ENCODE data around the gene METTL27. TPM values are rescaled to one million over a fixed set of nuclear protein-coding genes. Genes with fewer than 3 reads are reported as not detected.

Gene METTL27
- total RNA-seq, 3 donors from 2014 or later (not counting 1 experiment from before 2014, with no cell fraction given): 1.2 TPM; not detected in 2

- Mint-ChIP-seq H3K4me1 (no peaks in the 10 kb centered on the region), H3K9me3 (no peaks in the 10 kb centered on the region), H3K27me3 (ENCODE audit: low read depth in 2 of 2) (no peaks in the 10 kb centered on the region), H3K4me3 (no peak overlapping the region), H3K36me3 (no peaks in the 10 kb centered on the region), H3K27ac (no peak overlapping the region)
- Histone ChIP-seq H3K27me3 (ENCODE audit: control insufficient read depth, insufficient read depth, low read length) (no peaks in the 10 kb centered on the region), H3K9me3 (ENCODE audit: control insufficient read depth, insufficient read depth, low read length) (no peaks in the 10 kb centered on the region), H3K27ac (ENCODE audit: low read length) (no peak overlapping the region), H3K4me3 (ENCODE audit: low read length) (no peak overlapping the region), H3K36me3 (ENCODE audit: control insufficient read depth, insufficient read depth, low read length) (no peaks in the 10 kb centered on the region), H3K4me1 (ENCODE audit: control insufficient read depth, insufficient read depth, low read length) (no peaks in the 10 kb centered on the region)
- intact Hi-C loops (cut with micrococcal nuclease): loop anchor here (1.0 kb wide), 1 partner anchor 161 kb away; no protein-coding TSS in a partner anchor
- TF ChIP-seq, protein P1, sequence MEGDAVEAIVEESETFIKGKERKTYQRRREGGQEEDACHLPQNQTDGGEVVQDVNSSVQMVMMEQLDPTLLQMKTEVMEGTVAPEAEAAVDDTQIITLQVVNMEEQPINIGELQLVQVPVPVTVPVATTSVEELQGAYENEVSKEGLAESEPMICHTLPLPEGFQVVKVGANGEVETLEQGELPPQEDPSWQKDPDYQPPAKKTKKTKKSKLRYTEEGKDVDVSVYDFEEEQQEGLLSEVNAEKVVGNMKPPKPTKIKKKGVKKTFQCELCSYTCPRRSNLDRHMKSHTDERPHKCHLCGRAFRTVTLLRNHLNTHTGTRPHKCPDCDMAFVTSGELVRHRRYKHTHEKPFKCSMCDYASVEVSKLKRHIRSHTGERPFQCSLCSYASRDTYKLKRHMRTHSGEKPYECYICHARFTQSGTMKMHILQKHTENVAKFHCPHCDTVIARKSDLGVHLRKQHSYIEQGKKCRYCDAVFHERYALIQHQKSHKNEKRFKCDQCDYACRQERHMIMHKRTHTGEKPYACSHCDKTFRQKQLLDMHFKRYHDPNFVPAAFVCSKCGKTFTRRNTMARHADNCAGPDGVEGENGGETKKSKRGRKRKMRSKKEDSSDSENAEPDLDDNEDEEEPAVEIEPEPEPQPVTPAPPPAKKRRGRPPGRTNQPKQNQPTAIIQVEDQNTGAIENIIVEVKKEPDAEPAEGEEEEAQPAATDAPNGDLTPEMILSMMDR (IDR thresholded peaks at IDR 0.05): peak; percentile 35
- ATAC-seq: peak in 2 of 3 donors; percentile 53 to 57
- 82% methylated on average over 6 of the region's 6 CpGs for WGBS (ENCODE audit: insufficient coverage)
- DNase-seq: no peak
These were observed 23.6 kb upstream of the METTL27 start for GRCh38 chr7:73865738-73866445.

DNA sequence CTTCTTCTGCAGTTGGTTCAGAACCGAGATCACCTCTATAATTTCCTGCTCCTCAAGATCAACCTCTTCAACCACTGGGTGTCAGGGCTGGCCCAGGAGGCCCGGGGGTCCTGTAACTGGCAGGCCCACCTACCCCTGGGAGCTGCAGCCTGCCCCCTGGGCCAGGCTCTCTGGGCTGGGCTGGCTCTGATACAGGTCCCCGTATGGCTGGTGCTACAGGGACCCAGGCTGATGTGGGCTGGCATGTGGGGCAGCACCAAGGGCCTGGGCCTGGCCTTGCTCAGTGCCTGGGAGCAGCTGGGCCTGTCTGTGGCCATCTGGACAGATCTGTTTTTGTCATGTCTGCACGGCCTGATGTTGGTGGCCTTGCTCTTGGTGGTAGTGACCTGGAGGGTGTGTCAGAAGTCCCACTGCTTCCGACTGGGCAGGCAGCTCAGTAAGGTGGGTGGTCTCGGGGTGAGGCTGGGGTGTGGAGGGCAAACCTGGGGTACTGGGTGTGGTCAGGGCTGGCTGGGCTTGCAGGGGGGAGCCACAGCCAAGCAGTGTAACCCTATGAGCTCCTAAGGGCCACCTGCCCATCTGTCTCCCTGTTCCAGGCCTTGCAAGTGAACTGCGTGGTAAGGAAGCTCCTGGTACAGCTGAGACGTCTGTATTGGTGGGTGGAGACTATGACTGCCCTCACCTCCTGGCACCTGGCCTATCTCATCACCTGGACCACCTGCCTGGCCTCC lies 22.8 kb upstream of the METTL27 start:
- no peaks in the 10 kb centered on the region for H3K4me1 Mint-ChIP-seq
- DNase-seq (no peak), ATAC-seq (no peak)
- intact Hi-C loops (cut with micrococcal nuclease): no loop called here
- no peaks in the 10 kb centered on the region for H3K27me3 ChIP-seq (ENCODE audit: control insufficient read depth, insufficient read depth, low read length)
- H3K27ac Mint-ChIP-seq: no peak overlapping the region
- H3K9me3 ChIP-seq (ENCODE audit: control insufficient read depth, insufficient read depth, low read length): no peaks in the 10 kb centered on the region
- TF ChIP-seq, protein P1 (IDR thresholded peaks at IDR 0.05): no peak
- no peaks in the 10 kb centered on the region for H3K9me3 Mint-ChIP-seq
- WGBS (ENCODE audit: insufficient coverage): 79% methylated on average over 8 of the region's 8 CpGs
- H3K27me3 Mint-ChIP-seq (ENCODE audit: low read depth in 2 of 2): no peaks in the 10 kb centered on the region
- no peaks in the 10 kb centered on the region for H3K36me3 Mint-ChIP-seq
- no peaks in the 10 kb centered on the region for H3K36me3 ChIP-seq (ENCODE audit: control insufficient read depth, insufficient read depth, low read length)
- H3K4me3 Mint-ChIP-seq: no peak overlapping the region
- no peak overlapping the region for H3K4me3 ChIP-seq (ENCODE audit: low read length)
- H3K4me1 ChIP-seq (ENCODE audit: control insufficient read depth, insufficient read depth, low read length): no peaks in the 10 kb centered on the region
- H3K27ac ChIP-seq (ENCODE audit: low read length): no peak overlapping the region

- H3K4me1 Mint-ChIP-seq: no peaks in the 10 kb centered on the region
- DNase-seq (no peak), ATAC-seq (no peak)
- Histone ChIP-seq H3K27ac (ENCODE audit: low read length) (no peak overlapping the region), H3K4me3 (ENCODE audit: low read length) (no peak overlapping the region), H3K27me3 (ENCODE audit: control insufficient read depth, insufficient read depth, low read length) (no peaks in the 10 kb centered on the region), H3K4me1 (ENCODE audit: control insufficient read depth, insufficient read depth, low read length) (no peaks in the 10 kb centered on the region), H3K36me3 (ENCODE audit: control insufficient read depth, insufficient read depth, low read length) (no peaks in the 10 kb centered on the region), H3K9me3 (ENCODE audit: control insufficient read depth, insufficient read depth, low read length) (no peaks in the 10 kb centered on the region)
- WGBS (ENCODE audit: insufficient coverage): 95% methylated on average over 10 of the region's 12 CpGs
- H3K36me3 Mint-ChIP-seq: no peaks in the 10 kb centered on the region
- no peak overlapping the region for H3K4me3 Mint-ChIP-seq
- peaks cover 6% of the 10 kb centered on the region in 2 donors for H3K27me3 Mint-ChIP-seq (ENCODE audit: low read depth in 2 of 2)
- no peaks in the 10 kb centered on the region for H3K9me3 Mint-ChIP-seq
- TF ChIP-seq, protein P1 (IDR thresholded peaks at IDR 0.05): no peak
- intact Hi-C loops (cut with micrococcal nuclease): no loop called here
- H3K27ac Mint-ChIP-seq: no peak overlapping the region
These were observed 19.0 kb upstream of the METTL27 start for GRCh38 chr7:73861305-73861704.
